Measurements from ENCODE around the gene PCDHGB2.

PCDHGB2 gene

DNA sequence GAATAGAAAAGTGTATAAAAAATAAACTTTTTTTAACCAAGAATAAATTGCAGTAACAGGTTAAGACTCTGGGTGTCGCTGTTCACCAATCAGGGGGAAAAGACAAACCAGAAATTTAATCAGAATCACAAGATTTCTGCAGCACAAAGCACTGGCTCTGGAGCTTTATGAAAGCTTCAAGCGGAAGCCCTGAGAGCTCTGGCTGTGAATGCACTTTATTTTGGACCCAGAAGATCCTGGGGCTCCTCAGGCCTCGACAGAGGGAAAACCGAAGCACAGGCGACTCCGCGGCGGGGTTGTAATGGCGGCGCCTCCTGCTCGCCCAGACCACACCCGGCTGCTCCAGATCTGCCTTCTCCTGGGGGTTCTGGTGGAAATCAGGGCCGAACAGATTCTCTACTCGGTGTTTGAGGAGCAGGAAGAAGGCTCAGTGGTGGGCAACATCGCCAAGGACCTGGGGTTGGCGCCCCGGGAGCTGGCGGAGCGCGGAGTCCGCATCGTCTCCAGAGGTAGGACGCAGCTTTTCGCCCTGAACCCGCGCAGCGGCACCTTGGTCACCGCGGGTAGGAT is 4.8 kb upstream of the PCDHGB2 start, which contains the start of gene PCDHGA4:
Gene PCDHGA4, plus strand, starts transcription at position 122 of the 570 bp plus-strand sequence. Its CDS starts 87 bp downstream, at position 209.
- H3K4me3 ChIP-seq (ENCODE audit: insufficient read depth in 1 of 2, low read depth in 1 of 2, low read length in 2 of 2) = peak within 1 kb of the TSS in 1 of 2 experiments; percentile 73
- no peak within 1 kb of the TSS for H2BK120ac ChIP-seq (ENCODE audit: low read depth, low read length)
- no peak within 1 kb of the TSS for H2AFZ ChIP-seq (ENCODE audit: low read depth, low read length)
- no peaks in the 10 kb centered on the region for H3K79me1 ChIP-seq (replicated peaks; ENCODE audit: low read length, poor library complexity, severe bottlenecking)
- H3K4me1 ChIP-seq (ENCODE audit: control insufficient read depth, insufficient read depth, low read depth, low read length) = peaks cover 1% of the 10 kb centered on the region
- peak within 1 kb of the TSS; percentile 67 for H3K9ac ChIP-seq (ENCODE audit: low read length)
- WGBS = 88% methylated on average over 29 of the region's 29 CpGs
- no peak within 1 kb of the TSS for H3K27ac ChIP-seq (ENCODE audit: low read length, poor library complexity, severe bottlenecking)
- no peak within 1 kb of the TSS for H2BK15ac ChIP-seq (ENCODE audit: low read depth, poor library complexity, severe bottlenecking)
- H3K4me2 ChIP-seq (ENCODE audit: low read length, poor library complexity, severe bottlenecking) = no peak within 1 kb of the TSS
- H2BK5ac ChIP-seq (ENCODE audit: low read depth, low read length, poor library complexity, severe bottlenecking) = no peak within 1 kb of the TSS
- H3K18ac ChIP-seq (ENCODE audit: low read depth in 1 of 2, low read length in 2 of 2) = no peak within 1 kb of the TSS
- H2BK12ac ChIP-seq (ENCODE audit: low read length in 2 of 2) = no peak within 1 kb of the TSS
- H3K23ac ChIP-seq (ENCODE audit: low read length in 2 of 2) = no peak within 1 kb of the TSS
- no peak within 1 kb of the TSS for H3K4ac ChIP-seq (ENCODE audit: low read depth in 1 of 2, low read length in 2 of 2)
- DNase-seq = no peak
- H2AK5ac ChIP-seq (ENCODE audit: low read length, severe bottlenecking) = no peak within 1 kb of the TSS
- no peaks in the 10 kb centered on the region for H3K36me3 ChIP-seq (ENCODE audit: control insufficient read depth in 1 of 2, insufficient read depth in 2 of 2, low read depth in 1 of 2, low read length in 2 of 2)
- no peak within 1 kb of the TSS for H4K91ac ChIP-seq (ENCODE audit: low read length)
- H3K9me3 ChIP-seq (ENCODE audit: control insufficient read depth, low read length) = peaks cover 69% of the 10 kb centered on the region
- H3K27me3 ChIP-seq (ENCODE audit: control insufficient read depth in 1 of 2, insufficient read depth in 1 of 2, low read length in 2 of 2) = no peaks in the 10 kb centered on the region
- no peak within 1 kb of the TSS for H4K8ac ChIP-seq (ENCODE audit: low read length)
- no peak within 1 kb of the TSS for H3K14ac ChIP-seq (ENCODE audit: low read length in 2 of 2)

DNA sequence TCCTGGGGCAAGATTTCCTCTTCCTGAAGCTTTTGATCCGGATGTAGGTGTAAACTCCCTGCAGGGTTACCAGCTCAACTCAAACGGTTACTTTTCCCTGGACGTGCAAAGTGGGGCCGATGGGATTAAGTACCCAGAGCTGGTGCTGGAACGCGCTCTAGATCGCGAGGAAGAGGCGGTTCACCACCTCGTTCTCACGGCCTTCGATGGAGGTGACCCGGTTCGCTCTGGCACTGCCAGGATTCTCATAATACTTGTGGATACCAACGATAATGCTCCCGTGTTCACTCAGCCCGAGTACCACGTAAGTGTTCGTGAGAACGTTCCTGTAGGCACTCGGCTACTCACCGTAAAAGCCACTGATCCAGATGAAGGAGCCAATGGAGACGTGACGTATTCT is 4.2 kb upstream of the PCDHGB2 start:
- H2AFZ ChIP-seq (ENCODE audit: low read depth, low read length) = no peak overlapping the region
- no peak overlapping the region for H3K27ac ChIP-seq (ENCODE audit: low read length, poor library complexity, severe bottlenecking)
- no peak overlapping the region for H3K9ac ChIP-seq (ENCODE audit: low read length)
- H3K4me2 ChIP-seq (ENCODE audit: low read length, poor library complexity, severe bottlenecking) = no peak overlapping the region
- no peak overlapping the region for H2BK15ac ChIP-seq (ENCODE audit: low read depth, poor library complexity, severe bottlenecking)
- H2BK120ac ChIP-seq (ENCODE audit: low read depth, low read length) = no peak overlapping the region
- no peaks in the 10 kb centered on the region for H3K27me3 ChIP-seq (ENCODE audit: control insufficient read depth in 1 of 2, insufficient read depth in 1 of 2, low read length in 2 of 2)
- H3K14ac ChIP-seq (ENCODE audit: low read length in 2 of 2) = no peak overlapping the region
- no peak for DNase-seq
- 94% methylated on average over 24 of the region's 24 CpGs for WGBS
- no peak overlapping the region for H4K91ac ChIP-seq (ENCODE audit: low read length)
- H3K18ac ChIP-seq (ENCODE audit: low read depth in 1 of 2, low read length in 2 of 2) = no peak overlapping the region
- H3K4ac ChIP-seq (ENCODE audit: low read depth in 1 of 2, low read length in 2 of 2) = no peak overlapping the region
- peak overlapping the region in 1 of 2 experiments; percentile 73 for H3K4me3 ChIP-seq (ENCODE audit: insufficient read depth in 1 of 2, low read depth in 1 of 2, low read length in 2 of 2)
- H3K23ac ChIP-seq (ENCODE audit: low read length in 2 of 2) = no peak overlapping the region
- H2BK5ac ChIP-seq (ENCODE audit: low read depth, low read length, poor library complexity, severe bottlenecking) = no peak overlapping the region
- H3K4me1 ChIP-seq (ENCODE audit: control insufficient read depth, insufficient read depth, low read depth, low read length) = peaks cover 1% of the 10 kb centered on the region
- no peak overlapping the region for H2BK12ac ChIP-seq (ENCODE audit: low read length in 2 of 2)
- peaks cover 69% of the 10 kb centered on the region for H3K9me3 ChIP-seq (ENCODE audit: control insufficient read depth, low read length)
- H2AK5ac ChIP-seq (ENCODE audit: low read length, severe bottlenecking) = no peak overlapping the region
- H4K8ac ChIP-seq (ENCODE audit: low read length) = no peak overlapping the region
- no peaks in the 10 kb centered on the region for H3K36me3 ChIP-seq (ENCODE audit: control insufficient read depth in 1 of 2, insufficient read depth in 2 of 2, low read depth in 1 of 2, low read length in 2 of 2)
- H3K79me1 ChIP-seq (replicated peaks; ENCODE audit: low read length, poor library complexity, severe bottlenecking) = no peaks in the 10 kb centered on the region

DNA sequence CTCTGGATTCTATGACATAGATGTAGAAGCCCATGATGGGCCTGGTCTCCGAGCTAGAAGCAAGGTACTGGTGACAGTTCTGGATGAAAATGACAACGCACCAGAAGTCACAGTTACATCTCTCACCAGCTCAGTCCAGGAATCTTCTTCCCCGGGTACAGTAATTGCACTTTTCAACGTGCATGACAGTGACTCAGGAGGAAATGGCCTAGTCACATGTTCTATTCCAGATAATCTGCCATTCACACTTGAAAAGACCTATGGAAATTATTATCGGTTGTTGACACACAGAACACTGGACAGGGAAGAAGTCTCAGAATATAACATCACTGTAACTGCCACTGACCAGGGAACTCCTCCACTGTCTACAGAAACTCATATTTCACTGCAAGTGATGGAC is 3.7 kb upstream of the PCDHGB2 start:
- DNase-seq = no peak
- H4K8ac ChIP-seq (ENCODE audit: low read length) = no peak overlapping the region
- no peak overlapping the region for H3K27ac ChIP-seq (ENCODE audit: low read length, poor library complexity, severe bottlenecking)
- H2AK5ac ChIP-seq (ENCODE audit: low read length, severe bottlenecking) = no peak overlapping the region
- H3K36me3 ChIP-seq (ENCODE audit: control insufficient read depth in 1 of 2, insufficient read depth in 2 of 2, low read depth in 1 of 2, low read length in 2 of 2) = no peaks in the 10 kb centered on the region
- no peak overlapping the region for H3K4me2 ChIP-seq (ENCODE audit: low read length, poor library complexity, severe bottlenecking)
- no peak overlapping the region for H2BK12ac ChIP-seq (ENCODE audit: low read length in 2 of 2)
- 80% methylated on average over 5 of the region's 5 CpGs for WGBS
- no peaks in the 10 kb centered on the region for H3K79me1 ChIP-seq (replicated peaks; ENCODE audit: low read length, poor library complexity, severe bottlenecking)
- H3K18ac ChIP-seq (ENCODE audit: low read depth in 1 of 2, low read length in 2 of 2) = no peak overlapping the region
- H2BK120ac ChIP-seq (ENCODE audit: low read depth, low read length) = no peak overlapping the region
- peaks cover 1% of the 10 kb centered on the region for H3K4me1 ChIP-seq (ENCODE audit: control insufficient read depth, insufficient read depth, low read depth, low read length)
- no peak overlapping the region for H3K23ac ChIP-seq (ENCODE audit: low read length in 2 of 2)
- H4K91ac ChIP-seq (ENCODE audit: low read length) = no peak overlapping the region
- no peak overlapping the region for H2AFZ ChIP-seq (ENCODE audit: low read depth, low read length)
- H3K4me3 ChIP-seq (ENCODE audit: insufficient read depth in 1 of 2, low read depth in 1 of 2, low read length in 2 of 2) = no peak overlapping the region
- H3K27me3 ChIP-seq (ENCODE audit: control insufficient read depth in 1 of 2, insufficient read depth in 1 of 2, low read length in 2 of 2) = no peaks in the 10 kb centered on the region
- H3K14ac ChIP-seq (ENCODE audit: low read length in 2 of 2) = no peak overlapping the region
- H3K9ac ChIP-seq (ENCODE audit: low read length) = no peak overlapping the region
- no peak overlapping the region for H2BK5ac ChIP-seq (ENCODE audit: low read depth, low read length, poor library complexity, severe bottlenecking)
- H3K9me3 ChIP-seq (ENCODE audit: control insufficient read depth, low read length) = peaks cover 69% of the 10 kb centered on the region
- no peak overlapping the region for H2BK15ac ChIP-seq (ENCODE audit: low read depth, poor library complexity, severe bottlenecking)
- no peak overlapping the region for H3K4ac ChIP-seq (ENCODE audit: low read depth in 1 of 2, low read length in 2 of 2)

DNA sequence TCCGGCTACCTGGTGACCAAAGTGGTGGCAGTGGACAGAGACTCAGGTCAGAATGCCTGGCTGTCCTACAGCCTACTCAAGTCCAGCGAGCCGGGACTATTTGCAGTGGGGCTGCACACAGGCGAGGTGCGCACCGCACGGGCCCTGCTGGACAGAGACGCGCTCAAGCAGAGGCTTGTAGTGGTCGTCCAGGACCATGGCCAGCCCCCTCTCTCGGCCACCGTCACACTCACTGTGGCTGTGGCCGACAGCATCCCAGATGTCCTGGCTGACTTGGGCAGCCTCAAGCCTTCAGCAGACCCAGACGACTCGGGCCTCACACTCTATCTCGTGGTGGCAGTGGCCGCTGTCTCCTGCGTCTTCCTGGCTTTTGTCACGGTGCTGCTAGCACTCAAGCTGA is 2.8 kb upstream of the PCDHGB2 start:
- H3K4me1 ChIP-seq (ENCODE audit: control insufficient read depth, insufficient read depth, low read depth, low read length) = no peaks in the 10 kb centered on the region
- H2BK120ac ChIP-seq (ENCODE audit: low read depth, low read length) = no peak overlapping the region
- H2BK12ac ChIP-seq (ENCODE audit: low read length in 2 of 2) = no peak overlapping the region
- H3K4ac ChIP-seq (ENCODE audit: low read depth in 1 of 2, low read length in 2 of 2) = no peak overlapping the region
- peaks cover 70% of the 10 kb centered on the region for H3K9me3 ChIP-seq (ENCODE audit: control insufficient read depth, low read length)
- H2AFZ ChIP-seq (ENCODE audit: low read depth, low read length) = no peak overlapping the region
- no peak overlapping the region for H3K18ac ChIP-seq (ENCODE audit: low read depth in 1 of 2, low read length in 2 of 2)
- peak overlapping the region in 1 of 2 experiments; percentile 19 for H3K4me3 ChIP-seq (ENCODE audit: insufficient read depth in 1 of 2, low read depth in 1 of 2, low read length in 2 of 2)
- 88% methylated on average over 19 of the region's 19 CpGs for WGBS
- H2BK5ac ChIP-seq (ENCODE audit: low read depth, low read length, poor library complexity, severe bottlenecking) = no peak overlapping the region
- H3K9ac ChIP-seq (ENCODE audit: low read length) = no peak overlapping the region
- no peak overlapping the region for H3K27ac ChIP-seq (ENCODE audit: low read length, poor library complexity, severe bottlenecking)
- H2BK15ac ChIP-seq (ENCODE audit: low read depth, poor library complexity, severe bottlenecking) = no peak overlapping the region
- H3K79me1 ChIP-seq (replicated peaks; ENCODE audit: low read length, poor library complexity, severe bottlenecking) = no peaks in the 10 kb centered on the region
- no peak overlapping the region for H3K23ac ChIP-seq (ENCODE audit: low read length in 2 of 2)
- no peak overlapping the region for H3K14ac ChIP-seq (ENCODE audit: low read length in 2 of 2)
- H2AK5ac ChIP-seq (ENCODE audit: low read length, severe bottlenecking) = no peak overlapping the region
- H4K8ac ChIP-seq (ENCODE audit: low read length) = no peak overlapping the region
- H3K4me2 ChIP-seq (ENCODE audit: low read length, poor library complexity, severe bottlenecking) = no peak overlapping the region
- H3K36me3 ChIP-seq (ENCODE audit: control insufficient read depth in 1 of 2, insufficient read depth in 2 of 2, low read depth in 1 of 2, low read length in 2 of 2) = no peaks in the 10 kb centered on the region
- H3K27me3 ChIP-seq (ENCODE audit: control insufficient read depth in 1 of 2, insufficient read depth in 1 of 2, low read length in 2 of 2) = no peaks in the 10 kb centered on the region
- no peak for DNase-seq
- H4K91ac ChIP-seq (ENCODE audit: low read length) = no peak overlapping the region

All from mesenchymal stem cell (in vitro differentiated cells and primary cell).